ENCODE measurements around the gene PGRMC1.
"Not testable (repeated sequence)": the region's sequence is repeated elsewhere in the genome, so short reads cannot be mapped to it uniquely, and the experiment has no call there.

Gene PGRMC1

DNA sequence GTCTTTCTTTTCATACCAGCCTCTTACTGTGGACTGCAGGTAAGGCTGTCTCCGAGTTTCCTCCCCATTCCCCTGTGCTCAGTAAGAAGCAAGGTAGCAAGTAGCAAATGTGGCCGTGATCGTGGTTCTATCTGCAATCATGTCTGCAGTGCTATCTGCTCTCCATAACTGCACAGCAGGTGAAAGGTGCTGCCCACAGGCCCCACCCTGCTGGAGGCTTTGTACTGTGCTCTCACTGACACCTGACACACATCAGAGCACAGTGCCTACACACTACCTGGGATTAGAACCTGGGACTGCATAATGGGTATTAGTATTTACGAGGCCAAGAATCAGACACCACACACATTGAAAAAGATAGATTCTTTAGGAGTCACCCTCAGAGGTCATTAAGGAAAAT is 15.3 kb downstream of the PGRMC1 start:
- Mint-ChIP-seq H3K36me3 (peaks cover 2% of the 10 kb centered on the region), H3K27me3 (no peaks in the 10 kb centered on the region), H3K4me1 (peaks cover 3% of the 10 kb centered on the region), H3K4me3 (no peak overlapping the region), H3K9me3 (no peaks in the 10 kb centered on the region), H3K27ac (no peak overlapping the region)
- no peak for DNase-seq
- CTCF ChIA-PET, result interaction anchor here (1.0 to 1.1 kb wide), 2 partner anchors 15 to 22 kb away, joined by 3 to 6 read pairs; no protein-coding TSS in a partner anchor

GRCh38 chrX:119252716-119253115 is 16.6 kb downstream of the PGRMC1 start:
- Mint-ChIP-seq H3K36me3 (peaks cover 2% of the 10 kb centered on the region), H3K4me3 (no peak overlapping the region), H3K9me3 (no peaks in the 10 kb centered on the region), H3K27me3 (peaks cover 7% of the 10 kb centered on the region), H3K27ac (no peak overlapping the region), H3K4me1 (peaks cover 3% of the 10 kb centered on the region)
- DNase-seq, result no peak
- CTCF ChIA-PET, result no interaction called here

- no peak overlapping the region for H3K4me3 Mint-ChIP-seq
- H3K9me3 Mint-ChIP-seq, result no peaks in the 10 kb centered on the region
- no peaks in the 10 kb centered on the region for H3K4me1 Mint-ChIP-seq
- H3K27ac Mint-ChIP-seq, result no peak overlapping the region
- CTCF ChIA-PET, result interaction anchor here (1.0 to 1.5 kb wide), 5 partner anchors 11 to 148 kb away, joined by 3 to 6 read pairs (median 4); no protein-coding TSS in a partner anchor
- H3K36me3 Mint-ChIP-seq, result no peaks in the 10 kb centered on the region
- peaks cover 18% of the 10 kb centered on the region for H3K27me3 Mint-ChIP-seq
- peak; percentile 33 for DNase-seq
Observed at GRCh38 chrX:119266364-119266995, 30.4 kb downstream of the PGRMC1 start.

- H3K4me1 Mint-ChIP-seq, CTCF ChIA-PET, H3K9me3 Mint-ChIP-seq, H3K27ac Mint-ChIP-seq, H3K36me3 Mint-ChIP-seq, H3K4me3 Mint-ChIP-seq, DNase-seq: not testable (repeated sequence)
- H3K27me3 Mint-ChIP-seq, result peaks cover 23% of the 10 kb centered on the region
Observed at GRCh38 chrX:119267115-119267514, 31.0 kb downstream of the PGRMC1 start.

DNA sequence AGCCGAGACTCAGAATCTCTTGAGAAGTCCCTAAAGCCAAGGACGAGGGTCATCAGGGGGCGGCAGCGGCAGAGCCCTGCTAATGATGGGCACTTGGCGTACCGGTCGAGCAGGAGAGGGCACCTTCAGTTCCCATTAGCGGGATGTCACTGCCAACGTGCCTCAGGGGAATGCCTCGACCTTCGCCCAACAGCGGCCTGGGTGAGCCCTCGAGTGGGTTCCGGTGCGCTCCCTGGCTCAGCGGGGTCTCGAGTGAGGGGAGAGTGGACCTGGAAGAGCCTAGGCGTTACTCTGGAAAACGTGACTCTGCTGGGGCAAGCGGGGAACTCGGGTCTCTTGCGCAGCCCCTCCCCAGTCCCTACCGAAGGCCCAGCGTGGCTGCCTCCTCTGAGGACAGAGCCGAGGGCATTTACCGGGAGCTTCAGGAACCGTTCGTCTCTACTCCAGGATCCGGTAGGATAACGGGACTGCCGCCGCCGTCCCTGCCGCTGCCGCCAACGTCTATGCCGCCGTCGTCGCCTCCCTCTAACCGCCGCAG is 36.9 kb downstream of the PGRMC1 start:
- Mint-ChIP-seq H3K4me1 (peaks cover 9% of the 10 kb centered on the region), H3K27ac (no peak overlapping the region), H3K9me3 (no peaks in the 10 kb centered on the region), H3K36me3 (no peaks in the 10 kb centered on the region), H3K4me3 (no peak overlapping the region), H3K27me3 (peaks cover 37% of the 10 kb centered on the region)
- CTCF ChIA-PET, result interaction anchor here (0.9 to 1.3 kb wide), 2 partner anchors 22 to 154 kb away, joined by 3 to 4 read pairs; no protein-coding TSS in a partner anchor
- DNase-seq, result no peak

DNA sequence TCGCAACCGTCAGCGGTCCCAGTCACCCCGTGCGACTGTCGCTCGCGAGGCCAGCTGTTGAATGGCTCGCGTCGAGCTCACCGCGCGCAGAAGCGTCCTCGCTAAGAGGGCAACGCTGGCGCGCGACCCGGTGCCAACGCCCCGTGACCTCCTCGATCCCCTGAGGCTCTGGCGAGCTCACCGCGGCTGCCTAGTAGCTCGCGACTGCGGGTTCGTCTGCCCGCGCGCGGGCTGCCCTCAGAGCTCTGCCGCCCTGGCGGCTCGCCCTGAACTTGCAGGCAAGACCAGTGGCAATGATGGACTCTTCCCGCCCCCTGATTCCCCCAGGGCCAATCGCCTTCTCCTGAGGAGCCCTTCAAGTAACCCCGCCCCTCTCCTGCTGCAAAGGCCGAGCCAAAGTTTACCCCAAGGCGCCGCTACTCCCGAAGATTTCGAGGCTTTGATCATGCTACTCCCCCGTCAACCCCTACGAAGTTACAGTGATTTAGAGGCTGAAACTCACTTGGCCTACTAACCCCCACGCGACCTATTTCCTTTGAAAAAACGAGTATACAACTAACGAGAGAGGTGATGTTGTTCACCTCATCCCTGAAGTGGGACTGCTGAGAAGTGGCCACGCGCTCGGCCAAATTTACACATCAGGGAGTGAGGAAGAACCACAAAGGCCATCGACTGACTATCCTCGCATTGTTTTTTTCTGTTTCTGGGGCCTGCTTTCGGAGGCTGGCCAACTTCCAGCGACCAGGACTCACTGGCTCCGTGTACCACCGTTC is 37.5 kb downstream of the PGRMC1 start:
- Mint-ChIP-seq H3K9me3 (no peaks in the 10 kb centered on the region), H3K4me1 (peaks cover 9% of the 10 kb centered on the region), H3K27me3 (peaks cover 33% of the 10 kb centered on the region), H3K36me3 (no peaks in the 10 kb centered on the region), H3K27ac (no peak overlapping the region), H3K4me3 (peak overlapping the region; percentile 38)
- CTCF ChIA-PET, result interaction anchor here (0.9 to 1.3 kb wide), 2 partner anchors 22 to 155 kb away, joined by 3 to 4 read pairs; no protein-coding TSS in a partner anchor
- DNase-seq, result peak; percentile 60

DNA sequence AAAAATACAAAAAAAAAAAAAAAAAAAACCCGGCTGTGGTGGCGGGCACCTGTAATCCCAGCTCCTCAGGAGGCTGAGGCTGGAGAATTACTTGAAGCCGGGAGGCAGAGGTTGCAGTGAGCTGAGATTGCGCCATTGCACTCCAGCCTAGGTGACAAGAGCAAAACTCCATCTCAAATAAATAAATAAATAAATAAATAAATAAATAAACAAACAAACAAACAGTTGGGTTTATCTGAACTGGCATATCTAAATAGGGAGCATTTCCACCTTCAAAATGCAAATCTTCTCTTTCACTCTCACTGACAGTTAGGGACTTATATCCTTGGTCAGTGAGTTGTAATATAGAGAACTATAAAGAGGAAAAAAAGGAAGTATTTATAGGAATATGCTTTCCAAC is 46.3 kb downstream of the PGRMC1 start:
- DNase-seq, H3K4me1 Mint-ChIP-seq, H3K9me3 Mint-ChIP-seq, CTCF ChIA-PET, H3K27me3 Mint-ChIP-seq, H3K4me3 Mint-ChIP-seq, H3K27ac Mint-ChIP-seq, H3K36me3 Mint-ChIP-seq: not testable (repeated sequence)

GRCh38 chrX:119288890-119289393 is 52.9 kb downstream of the PGRMC1 start:
- no peak overlapping the region for H3K4me3 Mint-ChIP-seq
- DNase-seq, result no peak
- H3K27ac Mint-ChIP-seq, result no peak overlapping the region
- CTCF ChIA-PET, result interaction anchor here (0.8 kb wide), 1 partner anchor 223 kb away, joined by 3 read pairs; no protein-coding TSS in a partner anchor
- H3K9me3 Mint-ChIP-seq, result no peaks in the 10 kb centered on the region
- H3K36me3 Mint-ChIP-seq, result no peaks in the 10 kb centered on the region
- H3K27me3 Mint-ChIP-seq, result no peaks in the 10 kb centered on the region
- H3K4me1 Mint-ChIP-seq, result no peaks in the 10 kb centered on the region

GRCh38 chrX:119290476-119290875 is 54.4 kb downstream of the PGRMC1 start:
- Mint-ChIP-seq H3K4me3 (no peak overlapping the region), H3K4me1 (no peaks in the 10 kb centered on the region), H3K9me3 (no peaks in the 10 kb centered on the region), H3K27ac (no peak overlapping the region), H3K27me3 (no peaks in the 10 kb centered on the region), H3K36me3 (no peaks in the 10 kb centered on the region)
- no peak for DNase-seq
- CTCF ChIA-PET, result no interaction called here

DNA sequence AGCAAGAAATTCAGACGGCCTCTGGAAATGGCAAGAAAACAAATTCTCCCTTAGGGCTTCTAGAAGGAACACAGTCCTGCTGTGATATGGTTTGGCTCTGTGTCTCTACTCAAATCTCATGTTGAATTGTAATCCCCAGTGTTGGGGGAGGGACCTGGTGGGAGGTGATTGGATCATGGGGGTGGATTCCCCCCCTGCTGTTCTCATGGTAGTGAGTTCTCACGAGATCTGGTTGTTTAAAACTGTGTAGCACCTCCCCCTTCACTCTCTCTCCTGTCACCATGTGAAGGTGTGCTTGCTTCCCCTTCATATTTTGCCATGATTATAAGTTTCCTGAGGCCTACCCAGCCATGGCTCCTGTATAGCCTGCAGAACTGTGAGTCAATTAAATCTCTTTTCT is 55.2 kb downstream of the PGRMC1 start:
- H3K9me3 Mint-ChIP-seq, H3K4me3 Mint-ChIP-seq, CTCF ChIA-PET, H3K4me1 Mint-ChIP-seq, DNase-seq, H3K27ac Mint-ChIP-seq, H3K36me3 Mint-ChIP-seq, H3K27me3 Mint-ChIP-seq: not testable (repeated sequence)

DNA sequence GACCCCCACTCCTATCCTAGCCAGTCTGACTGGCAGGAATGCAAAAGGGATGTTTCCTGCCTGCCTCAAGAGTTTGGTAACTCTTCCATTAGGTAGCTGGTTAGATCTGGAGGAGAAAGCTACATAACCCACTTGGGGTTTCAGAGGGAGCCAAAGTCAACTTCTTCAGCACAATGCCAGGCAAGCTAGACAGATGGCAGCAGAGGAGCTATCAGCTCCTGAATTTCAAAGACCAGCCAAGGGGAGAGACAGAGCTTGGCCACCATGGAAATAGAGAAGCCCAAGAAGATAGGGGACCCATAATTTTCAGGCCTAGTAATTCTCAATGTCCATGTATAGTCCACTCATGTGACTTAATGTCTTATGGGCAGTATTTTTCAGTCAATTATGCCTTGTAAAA is 56.4 kb downstream of the PGRMC1 start:
- H3K4me3 Mint-ChIP-seq, result no peak overlapping the region
- no peaks in the 10 kb centered on the region for H3K4me1 Mint-ChIP-seq
- H3K36me3 Mint-ChIP-seq, result no peaks in the 10 kb centered on the region
- CTCF ChIA-PET, result no interaction called here
- no peaks in the 10 kb centered on the region for H3K27me3 Mint-ChIP-seq
- no peak overlapping the region for H3K27ac Mint-ChIP-seq
- no peaks in the 10 kb centered on the region for H3K9me3 Mint-ChIP-seq
- DNase-seq, result no peak
